Ishikawa (cell line): Measurements from ENCODE around the gene SERAC1.

Source experiments
- CEBPB ChIP-seq: IDR thresholded peaks from 2 replicates; pipeline ENCODE4 v1.6.1; 2012
- CREB1 ChIP-seq: IDR thresholded peaks from 2 replicates; pipeline ENCODE4 v1.6.1; 2012; ENCODE audit warnings: low read depth
- EGR1 ChIP-seq: IDR thresholded peaks from 2 replicates; pipeline ENCODE4 v1.6.1; 2012
- EP300 ChIP-seq: IDR thresholded peaks from 2 replicates; pipeline ENCODE4 v1.6.1; 2012; ENCODE audit warnings: borderline replicate concordance
- FOXM1 ChIP-seq: IDR thresholded peaks from 2 replicates; pipeline ENCODE4 v1.6.1; 2012; ENCODE audit warnings: low read depth, borderline replicate concordance
- NFIC ChIP-seq: IDR thresholded peaks from 2 replicates; pipeline ENCODE4 v1.6.1; 2012
- RAD21 ChIP-seq: IDR thresholded peaks from 2 replicates; pipeline ENCODE4 v1.6.1; 2012; ENCODE audit warnings: low read depth
- TAF1 ChIP-seq: IDR thresholded peaks from 2 replicates; pipeline ENCODE4 v1.6.1; 2012; ENCODE audit warnings: low read depth, mild to moderate bottlenecking
- TCF12 ChIP-seq: IDR thresholded peaks from 2 replicates; pipeline ENCODE4 v1.6.1; 2012; ENCODE audit warnings: low read depth
- TEAD4 ChIP-seq: IDR thresholded peaks from 2 replicates; pipeline ENCODE4 v1.6.1; 2012
- YY1 ChIP-seq: IDR thresholded peaks from 2 replicates; pipeline ENCODE4 v1.6.1; 2012; ENCODE audit warnings: low read depth
- ZBTB7A ChIP-seq: IDR thresholded peaks from 2 replicates; pipeline ENCODE4 v1.6.1; 2012; ENCODE audit warnings: low read depth
- TF ChIP-seq, protein P1 (sequence below): IDR thresholded peaks from 2 replicates; pipeline ENCODE4 v1.6.1; 2012
- TF ChIP-seq, protein P2 (sequence below): IDR thresholded peaks from 2 replicates; pipeline ENCODE4 v1.6.1; 2012; ENCODE audit warnings: low read depth, mild to moderate bottlenecking
- TF ChIP-seq, protein P3 (sequence below): IDR thresholded peaks from 2 replicates; pipeline ENCODE4 v1.6.1; 2012

SERAC1 gene

DNA sequence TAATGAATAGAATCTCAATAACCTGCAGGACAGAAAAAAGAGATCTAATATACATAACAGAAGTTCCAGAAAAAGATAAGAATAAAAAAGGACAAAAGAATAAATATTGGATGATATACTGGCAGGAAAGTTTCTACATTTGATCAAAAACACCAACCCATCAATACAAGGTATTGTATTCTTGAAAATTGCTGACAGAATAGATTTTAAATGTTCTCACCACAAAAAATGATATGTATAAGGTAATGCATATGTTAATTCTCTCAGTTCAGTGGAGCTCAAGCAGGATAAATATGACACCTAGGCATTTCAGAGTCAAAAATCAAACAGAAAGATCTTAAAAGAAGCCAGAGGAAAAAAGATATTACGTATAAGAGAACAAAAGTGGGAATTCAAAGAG, 43.8 kb downstream of the SERAC1 start:
- TF ChIP-seq YY1 = no peak
- TF ChIP-seq FOXM1 = no peak
- TF ChIP-seq RAD21 = no peak
- no peak for TF ChIP-seq CEBPB
- TF ChIP-seq, protein P1, sequence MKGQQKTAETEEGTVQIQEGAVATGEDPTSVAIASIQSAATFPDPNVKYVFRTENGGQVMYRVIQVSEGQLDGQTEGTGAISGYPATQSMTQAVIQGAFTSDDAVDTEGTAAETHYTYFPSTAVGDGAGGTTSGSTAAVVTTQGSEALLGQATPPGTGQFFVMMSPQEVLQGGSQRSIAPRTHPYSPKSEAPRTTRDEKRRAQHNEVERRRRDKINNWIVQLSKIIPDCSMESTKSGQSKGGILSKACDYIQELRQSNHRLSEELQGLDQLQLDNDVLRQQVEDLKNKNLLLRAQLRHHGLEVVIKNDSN = no peak
- TF ChIP-seq, protein P2, sequence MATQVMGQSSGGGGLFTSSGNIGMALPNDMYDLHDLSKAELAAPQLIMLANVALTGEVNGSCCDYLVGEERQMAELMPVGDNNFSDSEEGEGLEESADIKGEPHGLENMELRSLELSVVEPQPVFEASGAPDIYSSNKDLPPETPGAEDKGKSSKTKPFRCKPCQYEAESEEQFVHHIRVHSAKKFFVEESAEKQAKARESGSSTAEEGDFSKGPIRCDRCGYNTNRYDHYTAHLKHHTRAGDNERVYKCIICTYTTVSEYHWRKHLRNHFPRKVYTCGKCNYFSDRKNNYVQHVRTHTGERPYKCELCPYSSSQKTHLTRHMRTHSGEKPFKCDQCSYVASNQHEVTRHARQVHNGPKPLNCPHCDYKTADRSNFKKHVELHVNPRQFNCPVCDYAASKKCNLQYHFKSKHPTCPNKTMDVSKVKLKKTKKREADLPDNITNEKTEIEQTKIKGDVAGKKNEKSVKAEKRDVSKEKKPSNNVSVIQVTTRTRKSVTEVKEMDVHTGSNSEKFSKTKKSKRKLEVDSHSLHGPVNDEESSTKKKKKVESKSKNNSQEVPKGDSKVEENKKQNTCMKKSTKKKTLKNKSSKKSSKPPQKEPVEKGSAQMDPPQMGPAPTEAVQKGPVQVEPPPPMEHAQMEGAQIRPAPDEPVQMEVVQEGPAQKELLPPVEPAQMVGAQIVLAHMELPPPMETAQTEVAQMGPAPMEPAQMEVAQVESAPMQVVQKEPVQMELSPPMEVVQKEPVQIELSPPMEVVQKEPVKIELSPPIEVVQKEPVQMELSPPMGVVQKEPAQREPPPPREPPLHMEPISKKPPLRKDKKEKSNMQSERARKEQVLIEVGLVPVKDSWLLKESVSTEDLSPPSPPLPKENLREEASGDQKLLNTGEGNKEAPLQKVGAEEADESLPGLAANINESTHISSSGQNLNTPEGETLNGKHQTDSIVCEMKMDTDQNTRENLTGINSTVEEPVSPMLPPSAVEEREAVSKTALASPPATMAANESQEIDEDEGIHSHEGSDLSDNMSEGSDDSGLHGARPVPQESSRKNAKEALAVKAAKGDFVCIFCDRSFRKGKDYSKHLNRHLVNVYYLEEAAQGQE = no peak
- no peak for TF ChIP-seq CREB1
- TF ChIP-seq, protein P3, sequence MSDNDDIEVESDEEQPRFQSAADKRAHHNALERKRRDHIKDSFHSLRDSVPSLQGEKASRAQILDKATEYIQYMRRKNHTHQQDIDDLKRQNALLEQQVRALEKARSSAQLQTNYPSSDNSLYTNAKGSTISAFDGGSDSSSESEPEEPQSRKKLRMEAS = no peak
- no peak for TF ChIP-seq NFIC
- TF ChIP-seq TAF1 = no peak
- no peak for TF ChIP-seq TCF12
- no peak for TF ChIP-seq TEAD4
- TF ChIP-seq EP300 = no peak
- no peak for TF ChIP-seq EGR1
- TF ChIP-seq ZBTB7A = no peak

DNA sequence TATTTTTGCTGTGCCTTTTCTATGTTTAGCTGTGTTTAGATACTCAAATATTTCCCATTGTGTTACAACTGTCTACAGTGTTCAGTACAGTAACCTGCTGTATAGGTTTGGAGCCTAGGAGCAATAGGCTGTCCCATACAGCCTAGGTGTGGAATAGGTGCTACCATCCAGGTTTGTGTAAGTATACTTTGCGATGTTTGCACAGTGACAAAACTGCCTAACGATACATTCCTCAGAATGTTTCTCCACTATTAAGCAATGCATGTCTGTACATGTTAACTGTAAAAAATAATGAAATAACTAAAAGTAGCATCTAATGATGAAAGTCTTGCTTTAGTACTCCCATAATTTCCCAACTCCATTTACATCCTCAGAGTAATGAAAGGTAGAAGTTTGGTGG, 46.0 kb downstream of the SERAC1 start:
- TF ChIP-seq CREB1 = no peak
- TF ChIP-seq, protein P3 = no peak
- TF ChIP-seq EGR1 = no peak
- no peak for TF ChIP-seq RAD21
- TF ChIP-seq YY1 = no peak
- no peak for TF ChIP-seq TAF1
- no peak for TF ChIP-seq TEAD4
- TF ChIP-seq EP300 = no peak
- TF ChIP-seq FOXM1 = no peak

DNA sequence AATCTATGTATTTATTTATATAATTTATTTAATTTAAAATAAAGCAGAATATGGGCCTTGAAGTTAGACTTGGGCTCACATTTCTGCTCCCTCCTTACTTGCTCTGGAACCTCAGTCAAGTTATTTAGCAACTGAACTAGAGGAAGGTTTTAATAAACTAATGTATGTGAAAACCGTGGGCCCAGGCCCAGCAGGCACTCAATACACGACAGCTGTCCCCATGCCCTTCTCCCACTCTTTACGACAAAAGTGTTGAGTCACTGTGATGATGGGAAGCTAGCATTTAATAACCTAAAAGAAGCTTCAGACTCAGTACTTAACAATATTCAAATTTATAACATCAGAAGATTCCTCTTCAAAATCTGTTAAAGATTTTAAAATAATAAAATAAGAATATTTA, 46.7 kb downstream of the SERAC1 start:
- no peak for TF ChIP-seq FOXM1
- TF ChIP-seq EP300 = no peak
- TF ChIP-seq RAD21 = no peak
- no peak for TF ChIP-seq CEBPB
- TF ChIP-seq CREB1 = no peak
- no peak for TF ChIP-seq NFIC
- TF ChIP-seq, protein P2 = no peak
- TF ChIP-seq, protein P1 = no peak
- TF ChIP-seq TCF12 = no peak
- TF ChIP-seq TEAD4 = no peak
- TF ChIP-seq EGR1 = no peak
- TF ChIP-seq TAF1 = no peak
- no peak for TF ChIP-seq ZBTB7A
- TF ChIP-seq YY1 = no peak

DNA sequence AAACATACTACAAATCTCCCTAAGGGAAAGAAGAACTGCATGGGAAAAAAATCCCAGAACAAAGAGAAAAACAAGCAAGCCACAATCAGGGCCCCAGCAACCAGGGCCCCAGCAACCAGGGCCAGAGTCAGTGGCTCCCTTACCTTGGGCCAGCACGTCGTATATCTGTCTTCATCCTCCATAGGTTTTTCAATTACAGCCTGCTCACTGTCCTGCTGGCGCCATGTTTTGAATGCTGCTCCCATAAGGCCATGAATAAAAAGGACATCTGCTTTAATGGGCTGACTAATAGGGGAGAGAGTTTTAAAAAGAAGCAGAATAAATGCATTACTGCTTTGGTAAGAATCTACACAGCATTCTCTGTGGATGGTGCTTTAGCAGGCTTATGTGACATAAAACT, 49.2 kb downstream of the SERAC1 start:
- TF ChIP-seq, protein P2 = no peak
- no peak for TF ChIP-seq RAD21
- TF ChIP-seq TAF1 = no peak
- TF ChIP-seq ZBTB7A = no peak
- no peak for TF ChIP-seq CEBPB

DNA sequence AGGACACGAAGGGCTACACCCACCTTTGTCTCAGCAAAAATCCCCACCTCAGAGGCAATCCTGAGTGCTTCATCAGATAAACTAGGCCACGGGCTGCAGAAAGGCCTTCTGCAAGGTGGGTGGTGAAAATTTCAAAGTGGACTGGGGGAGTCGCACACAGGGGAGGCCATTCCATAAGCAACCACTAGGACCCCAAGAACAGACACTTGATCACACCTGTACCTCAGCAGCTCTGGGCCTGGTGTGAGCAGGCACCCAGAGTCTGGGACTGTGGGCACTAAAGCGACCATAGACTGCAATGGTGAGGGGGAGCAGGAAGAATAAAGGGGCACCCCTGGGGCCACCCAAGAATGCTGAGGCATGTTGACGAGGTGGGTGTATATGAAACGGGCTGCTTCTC, 52.6 kb downstream of the SERAC1 start:
- TF ChIP-seq FOXM1 (no peak), EGR1 (no peak), NFIC (no peak), CEBPB (no peak), TCF12 (no peak), EP300 (no peak), RAD21 (no peak), TEAD4 (no peak), ZBTB7A (no peak), CREB1 (no peak), YY1 (no peak), TAF1 (no peak)
- TF ChIP-seq, protein P3 = no peak
- TF ChIP-seq, protein P1 = no peak
- TF ChIP-seq, protein P2 = no peak
